Endothelial cell of umbilical vein (primary cell): Measurements from ENCODE around the gene MITF. TPM values are rescaled to one million over a fixed set of nuclear protein-coding genes. Genes with fewer than 3 reads are reported as not detected.

Source experiments
- BruUV-seq: library from RNA; stranded (reverse); fragments of 400-500 nt; replicated peaks from 2 replicates; lab custom pipeline; 2021; lab: Mats Ljungman, UMichigan
- CTCF ChIA-PET: fragments of 300-600, 350-600 bp; sonication (Branson Sonifier 250); formaldehyde crosslinking; loops from one replicate; lab custom pipeline; 2021; ENCODE audit warnings: antibody characterized with exemption, inconsistent platforms; lab: Charles Lee
- POLR2A ChIA-PET: fragments of 300-600, 350-600 bp; sonication (Branson Sonifier 250); formaldehyde crosslinking; loops from one replicate; lab custom pipeline; 2021; ENCODE audit warnings: antibody characterized with exemption, inconsistent platforms; lab: Charles Lee
- DNase-seq: peaks from one replicate; pipeline ENCODE4 v3.0.0-alpha.2; 2011; ENCODE audit warnings: low read depth, low spot score
- FAIRE-seq: peaks from 2 replicates; lab custom pipeline; 2011; peaks lifted over from hg19 to GRCh38; lab: Jason Lieb, UNC
- H2AFZ ChIP-seq: 2 replicates; pipeline ENCODE4 v1.6.0; 2012; ENCODE audit warnings: low read depth, low read length, control low read depth, inconsistent platforms
- H3K27ac ChIP-seq: 2 replicates; pipeline ENCODE4 v1.5.1; 2011; ENCODE audit warnings: low read depth, mild to moderate bottlenecking, control low read depth, low read length, moderate library complexity; ENCODE audit not compliant: insufficient read depth
- H3K27me3 ChIP-seq, 2 experiments: 2 replicates each; pipeline versions ENCODE4 v1.6.0 to v1.6.1; 2011; ENCODE audit warnings: low read length in 2 of 2, mixed read lengths in 1 of 2; ENCODE audit not compliant: control insufficient read depth in 2 of 2, insufficient read depth in 2 of 2
- H3K36me3 ChIP-seq, 2 experiments: 2 replicates in 1 of 2; 3 replicates in 1 of 2; pipeline ENCODE4 v1.5.1; 2011; ENCODE audit warnings: low read length in 2 of 2, mild to moderate bottlenecking in 1 of 2, moderate library complexity in 1 of 2; ENCODE audit not compliant: control insufficient read depth in 2 of 2, insufficient read depth in 2 of 2; ENCODE audit errors: extremely low read depth in 1 of 2
- H3K4me1 ChIP-seq: 3 replicates; pipeline ENCODE4 v1.5.1; 2011; ENCODE audit warnings: mild to moderate bottlenecking, low read length; ENCODE audit not compliant: control insufficient read depth, insufficient read depth; ENCODE audit errors: extremely low read depth
- H3K4me2 ChIP-seq: 2 replicates; pipeline ENCODE4 v1.6.1; 2011; ENCODE audit warnings: low read length, control low read depth, mixed read lengths; ENCODE audit not compliant: insufficient read depth
- H3K4me3 ChIP-seq, 3 experiments: fragments of 200-600 bp in 1 of 3; sonication (generic), shearing (Covaris generic) in 1 of 3; replicated peaks in 1 of 3; 2 replicates each; pipeline ENCODE4 v1.5.1; 2011 to 2016; ENCODE audit warnings: control low read depth in 3 of 3, low read length in 3 of 3, mild to moderate bottlenecking in 2 of 3, inconsistent platforms in 1 of 3, low read depth in 1 of 3, moderate library complexity in 1 of 3; ENCODE audit not compliant: insufficient read depth in 1 of 3
- H3K79me2 ChIP-seq: 2 replicates; pipeline ENCODE4 v1.6.0; 2012; ENCODE audit warnings: low read length, inconsistent platforms; ENCODE audit not compliant: control insufficient read depth, insufficient read depth
- H3K9ac ChIP-seq: replicated peaks from 2 replicates; pipeline ENCODE3; 2011; ENCODE audit warnings: low read length, control low read depth; ENCODE audit not compliant: insufficient read depth; ENCODE audit errors: extremely low read depth
- H3K9me1 ChIP-seq: replicated peaks from 3 replicates; pipeline ENCODE4 v1.6.0; 2011; ENCODE audit warnings: mild to moderate bottlenecking, low read length; ENCODE audit not compliant: control insufficient read depth, insufficient read depth; ENCODE audit errors: extremely low read depth
- H3K9me3 ChIP-seq: replicated peaks from 2 replicates; pipeline ENCODE4 v1.5.1; 2012; ENCODE audit warnings: low read length, inconsistent platforms; ENCODE audit not compliant: control insufficient read depth, insufficient read depth
- H4K20me1 ChIP-seq: replicated peaks from 2 replicates; pipeline ENCODE3; 2011; ENCODE audit warnings: mild to moderate bottlenecking, low read length; ENCODE audit not compliant: control insufficient read depth, insufficient read depth; ENCODE audit errors: extremely low read depth
- CTCF ChIP-seq, 2 donors: IDR thresholded peaks; 1 replicate in 1 of 2; 2 replicates in 1 of 2; pipeline ENCODE4 v1.5.1; 2011; ENCODE audit warnings: low read length in 2 of 2, mild to moderate bottlenecking in 2 of 2, moderate library complexity in 2 of 2, control low read depth in 1 of 2, inconsistent platforms in 1 of 2, low read depth in 1 of 2; ENCODE audit not compliant: insufficient read depth in 1 of 2; ENCODE audit errors: extremely low read depth in 1 of 2
- EZH2 ChIP-seq: IDR thresholded peaks from 2 replicates; pipeline ENCODE4 v1.6.1; 2012; ENCODE audit warnings: borderline replicate concordance, low read depth, mild to moderate bottlenecking, moderate library complexity, low read length, inconsistent platforms; ENCODE audit not compliant: severe bottlenecking
- FOS ChIP-seq: IDR thresholded peaks from 2 replicates; pipeline ENCODE4 v1.6.1; 2011; ENCODE audit warnings: mild to moderate bottlenecking, low read length, moderate library complexity, borderline replicate concordance; ENCODE audit not compliant: insufficient read depth
- GATA2 ChIP-seq: IDR thresholded peaks from 2 replicates; pipeline ENCODE4 v1.7.0; 2011; ENCODE audit warnings: low read depth, mild to moderate bottlenecking, moderate library complexity, mixed read lengths, low read length; ENCODE audit not compliant: insufficient read length, insufficient read depth
- JUN ChIP-seq: IDR thresholded peaks from 2 replicates; pipeline ENCODE4 v1.6.1; 2011; ENCODE audit warnings: borderline replicate concordance, low read depth; ENCODE audit not compliant: insufficient read length, insufficient read depth
- MYC ChIP-seq: IDR thresholded peaks from one replicate; pipeline ENCODE4 v1.6.1; 2011; ENCODE audit warnings: mild to moderate bottlenecking, low read depth, low read length
- POLR2A ChIP-seq: IDR thresholded peaks from 2 replicates; pipeline ENCODE4 v1.6.1; 2012; ENCODE audit warnings: low read depth, mild to moderate bottlenecking, control low read depth, low read length
- POLR2AphosphoS5 ChIP-seq: IDR thresholded peaks from 2 replicates; pipeline ENCODE4 v1.6.1; 2012; ENCODE audit warnings: low read depth, mild to moderate bottlenecking, control low read depth, low read length, moderate library complexity; ENCODE audit not compliant: insufficient read depth
- dilution Hi-C: fragments of 300-500 bp; cut with MboI; formaldehyde crosslinking; loops from one replicate; pipeline ENCODE4 v1.15.0; 2019; ENCODE audit warnings: low sequenced_read_pairs; ENCODE audit not compliant: extremely low pct_ligation_motif_present
- intact Hi-C: fragments of 100-400 bp; cut with micrococcal nuclease; formaldehyde crosslinking; loops from one replicate; pipeline ENCODE4 v1.10.0; 2022
- polyA plus RNA-seq, 4 experiments: library from polyadenylated mRNA; depleted of rRNA in 3 of 4; stranded (reverse) in 3 of 4; unstranded in 1 of 4; fragments of >200 nt; gene quantifications; 2 replicates each; pipeline versions ENCODE4 v1.2.1 to v1.2.3, GENCODE V29; 2011 to 2012; ENCODE audit warnings: missing spikeins in 1 of 4
- total RNA-seq: library from RNA; stranded (reverse); gene quantifications from 2 replicates; pipeline ENCODE4 v1.2.3, GENCODE V29; 2021
- TF ChIP-seq, protein P1 (sequence below): IDR thresholded peaks from 2 replicates; pipeline ENCODE4 v1.6.1; 2011; ENCODE audit not compliant: insufficient read depth, insufficient read length

The MITF gene
- total and polyA plus RNA-seq, 2 donors (not counting 3 experiments of a cell fraction or from before 2014, with no cell fraction given), result 1.6 to 2.5 TPM

- no peak for TF ChIP-seq POLR2AphosphoS5
- no peak for TF ChIP-seq GATA2
- TF ChIP-seq MYC, result no peak
- TF ChIP-seq FOS, result no peak
- TF ChIP-seq, protein P1, sequence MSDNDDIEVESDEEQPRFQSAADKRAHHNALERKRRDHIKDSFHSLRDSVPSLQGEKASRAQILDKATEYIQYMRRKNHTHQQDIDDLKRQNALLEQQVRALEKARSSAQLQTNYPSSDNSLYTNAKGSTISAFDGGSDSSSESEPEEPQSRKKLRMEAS, result no peak
- TF ChIP-seq JUN, result no peak
- TF ChIP-seq EZH2, result no peak
- TF ChIP-seq CTCF (IDR thresholded peaks at IDR 0.05; ENCODE audit: extremely low read depth in 1 of 2, insufficient read depth in 1 of 2, low read depth in 1 of 2, low read length in 2 of 2), result no peak
- TF ChIP-seq POLR2A, result no peak
- Histone ChIP-seq H2AFZ (no peak overlapping the region), H3K4me2 (no peak overlapping the region), H3K27ac (no peak overlapping the region), H3K79me2 (no peaks in the 10 kb centered on the region), H3K4me1 (no peaks in the 10 kb centered on the region), H3K9ac (no peak overlapping the region), H3K27me3 (no peaks in the 10 kb centered on the region), H4K20me1 (no peaks in the 10 kb centered on the region), H3K9me3 (no peaks in the 10 kb centered on the region), H3K4me3 (no peak overlapping the region), H3K36me3 (no peaks in the 10 kb centered on the region), H3K9me1 (no peaks in the 10 kb centered on the region)
- no peak for DNase-seq
- no TSS peak for BruUV-seq
- CTCF ChIA-PET, result interaction anchor here (1.5 to 1.6 kb wide), 2 partner anchors 8 to 19 kb away, joined by 4 read pairs; no protein-coding TSS in a partner anchor
- dilution Hi-C loops (no loop called here), intact Hi-C loops (no loop called here)
- POLR2A ChIA-PET, result no interaction called here
- no peak for FAIRE-seq
Measured at GRCh38 chr3:69828817-69829216, 89.6 kb downstream of the MITF start.
